GM12872 (cell line): ENCODE data around the gene GNA15.

Source experiments
- CTCF ChIP-seq: IDR thresholded peaks from 3 replicates; pipeline ENCODE4 v1.5.1; 2011; ENCODE audit warnings: low read depth, mild to moderate bottlenecking, low read length, moderate library complexity; ENCODE audit not compliant: insufficient read depth

The GNA15 gene

GRCh38 chr19:3125900-3126524 is 9.8 kb upstream of the GNA15 start:
- TF ChIP-seq CTCF, result peak; percentile 88

- TF ChIP-seq CTCF, result no peak
Measured at GRCh38 chr19:3129112-3129511, 6.7 kb upstream of the GNA15 start.

DNA sequence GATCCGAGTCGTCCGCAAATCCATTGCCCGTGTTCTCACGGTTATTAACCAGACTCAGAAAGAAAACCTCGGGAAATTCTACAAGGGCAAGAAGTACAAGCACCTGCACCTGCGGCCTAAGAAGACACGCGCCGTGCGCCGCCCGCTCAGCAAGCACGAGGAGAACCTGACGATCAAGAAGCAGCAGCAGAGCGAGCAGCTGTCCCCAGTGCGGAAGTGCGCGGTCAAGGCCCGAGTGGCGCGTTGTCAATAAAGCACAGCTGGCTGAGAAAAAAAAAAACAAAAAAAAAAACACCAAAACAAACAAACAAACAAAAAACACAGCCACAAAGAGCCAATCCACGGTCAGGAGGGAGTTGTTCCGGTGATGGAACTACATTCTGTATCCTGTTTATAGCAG is 4.7 kb upstream of the GNA15 start:
- TF ChIP-seq CTCF, result no peak

- TF ChIP-seq CTCF, result no peak
Measured at GRCh38 chr19:3132971-3133792, 2.7 kb upstream of the GNA15 start.

- TF ChIP-seq CTCF, result no peak
Measured at GRCh38 chr19:3133793-3134116, 2.1 kb upstream of the GNA15 start.

- no peak for TF ChIP-seq CTCF
Measured at GRCh38 chr19:3136684-3137055, 837 bp downstream of the GNA15 start.

- TF ChIP-seq CTCF, result no peak
Measured at GRCh38 chr19:3137119-3137518, 1.3 kb downstream of the GNA15 start.
